Fibroblast of upper back skin (primary cell): ENCODE measurements around the gene SCGB3A2.
"Not testable (repeated sequence)": the region's sequence is repeated elsewhere in the genome, so short reads cannot be mapped to it uniquely, and the experiment has no call there.

Source experiments
- DNase-seq: peaks from one replicate; pipeline ENCODE4 v3.0.0-alpha.2; 2013

The SCGB3A2 gene

GRCh38 chr5:147863454-147864158 is 14.9 kb upstream of the SCGB3A2 start:
- DNase-seq: no peak

- no peak for DNase-seq
Measured at GRCh38 chr5:147869112-147869511, 9.4 kb upstream of the SCGB3A2 start.

DNA sequence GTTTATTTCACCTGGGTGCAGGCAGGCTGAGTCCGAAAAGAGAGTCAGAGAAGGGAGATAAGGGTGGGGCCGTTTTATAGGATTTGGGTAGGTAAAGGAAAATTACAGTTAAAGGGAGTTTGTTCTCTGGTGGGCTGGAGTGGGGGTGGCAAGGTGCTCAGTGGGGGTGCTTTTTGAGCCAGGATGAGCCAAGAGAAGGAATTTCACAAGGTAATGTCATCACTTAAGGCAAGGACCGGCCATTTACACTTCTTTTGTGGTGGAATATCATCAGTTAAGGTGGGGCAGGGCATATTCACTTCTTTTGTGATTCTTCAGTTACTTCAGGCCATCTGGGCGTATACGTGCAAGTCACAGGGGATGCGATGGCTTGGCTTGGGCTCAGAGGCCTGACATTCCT is 8.6 kb upstream of the SCGB3A2 start:
- not testable (repeated sequence) for DNase-seq

DNA sequence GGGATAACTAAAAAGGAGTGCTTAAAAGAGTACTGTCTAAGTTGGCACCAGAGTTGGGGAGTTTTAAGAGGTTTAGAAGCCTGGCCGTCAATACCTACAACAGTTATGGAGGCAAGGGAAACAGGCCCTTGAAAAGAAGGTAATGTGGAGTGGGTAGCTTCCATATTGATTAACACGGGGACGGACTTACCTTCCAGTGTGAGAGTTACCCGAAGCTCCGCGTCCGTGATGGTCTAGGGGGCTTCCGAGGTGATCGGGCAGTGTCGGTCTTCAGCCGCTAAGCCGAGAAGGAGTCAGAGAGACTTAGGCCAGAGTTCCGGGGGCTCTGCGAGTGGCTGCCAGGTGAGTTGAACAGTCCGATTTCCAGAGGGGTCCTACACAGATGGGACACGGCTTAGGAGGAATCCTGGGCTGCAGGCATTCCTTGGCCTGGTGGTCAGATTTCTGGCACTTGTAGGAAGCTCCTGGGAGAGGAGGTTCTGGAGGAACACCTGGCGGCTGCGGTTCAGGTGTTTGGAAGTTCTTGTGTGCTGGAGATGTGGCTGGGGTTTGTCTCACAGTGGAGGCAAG is 6.4 kb upstream of the SCGB3A2 start:
- not testable (repeated sequence) for DNase-seq

DNA sequence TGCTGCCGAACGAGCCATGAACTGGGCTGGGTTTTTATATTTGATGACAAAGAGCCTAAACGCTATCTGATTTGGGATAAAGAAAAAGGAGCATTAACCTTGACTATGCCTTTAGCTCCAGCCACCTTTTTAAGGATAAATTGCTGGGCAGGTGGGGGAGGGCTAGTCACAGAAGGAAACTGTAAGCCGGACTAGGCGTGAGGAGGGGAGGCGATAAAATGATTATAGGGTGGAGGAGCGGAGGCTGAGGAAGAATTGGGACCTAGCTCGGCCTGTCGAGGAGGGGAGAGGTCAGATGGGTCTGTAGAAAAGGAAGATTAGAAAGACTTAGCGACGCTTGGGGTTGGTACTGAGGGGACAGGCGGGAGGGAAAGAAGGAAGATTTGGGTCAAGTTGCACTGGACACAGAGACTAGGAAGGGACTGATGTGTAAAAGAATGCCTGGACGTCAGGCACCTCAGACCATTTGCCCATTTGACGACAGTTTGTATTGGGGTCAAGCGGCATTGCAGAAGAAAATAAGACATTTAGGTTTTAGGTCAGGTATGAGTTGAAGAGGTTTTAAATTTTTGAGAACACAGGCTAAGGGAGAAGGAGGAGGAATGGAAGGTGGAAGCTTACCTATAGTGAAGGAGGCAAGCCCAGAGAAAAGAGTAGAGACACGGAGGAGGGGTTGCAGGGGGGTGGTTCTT is 5.6 kb upstream of the SCGB3A2 start:
- not testable (repeated sequence) for DNase-seq

DNA sequence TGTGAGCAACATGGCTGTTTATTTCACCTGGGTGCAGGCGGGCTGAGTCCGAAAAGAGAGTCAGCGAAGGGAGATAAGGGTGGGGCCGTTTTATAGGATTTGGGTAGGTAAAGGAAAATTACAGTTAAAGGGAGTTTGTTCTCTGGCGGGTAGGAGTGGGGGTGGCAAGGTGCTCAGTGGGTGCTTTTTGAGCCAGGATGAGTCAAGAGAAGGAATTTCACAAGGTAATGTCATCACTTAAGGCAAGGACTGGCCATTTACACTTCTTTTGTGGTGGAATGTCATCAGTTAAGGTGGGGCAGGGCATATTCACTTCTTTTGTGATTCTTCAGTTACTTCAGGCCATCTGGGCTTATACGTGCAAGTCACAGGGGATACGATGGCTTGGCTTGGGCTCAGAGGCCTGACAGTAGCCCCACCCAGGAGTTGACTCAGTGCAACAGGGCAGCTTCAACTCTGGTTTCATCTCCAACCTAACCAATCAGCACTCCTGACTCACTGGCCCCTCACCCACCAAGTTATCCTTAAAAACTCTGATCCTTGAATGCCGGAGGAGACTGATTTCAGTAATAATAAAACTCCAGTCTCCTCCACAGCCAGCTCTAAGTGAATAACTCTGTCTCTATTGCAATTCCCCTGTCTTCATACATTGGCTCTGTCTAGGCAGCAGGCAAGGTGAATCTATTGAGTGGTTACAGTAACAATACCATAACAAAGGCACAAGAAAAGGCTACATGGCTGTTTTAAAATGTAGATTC is 4.2 kb upstream of the SCGB3A2 start:
- DNase-seq: not testable (repeated sequence)

DNA sequence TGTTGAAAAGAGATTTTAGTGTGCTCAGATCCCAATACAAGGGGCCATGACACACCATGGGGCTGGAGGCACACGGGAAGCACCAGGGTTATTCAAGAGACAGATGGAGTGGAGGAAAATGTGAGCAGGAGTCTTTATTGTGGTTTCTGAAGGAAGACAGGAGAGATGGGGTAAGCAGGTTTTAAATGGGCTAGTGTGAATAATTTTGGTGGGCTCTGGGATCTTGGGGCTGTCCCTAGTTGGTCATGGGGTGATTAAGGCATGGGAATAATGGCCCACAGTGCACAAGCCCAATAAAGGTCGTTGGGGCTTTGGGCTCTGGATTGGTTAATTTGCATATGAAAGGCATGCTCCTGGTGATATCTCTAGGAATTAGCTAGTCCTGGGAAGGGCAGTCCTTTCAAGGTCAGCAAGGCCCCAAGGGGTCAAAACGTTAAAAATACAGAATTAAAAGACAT is 3.6 kb upstream of the SCGB3A2 start:
- DNase-seq: no peak

GRCh38 chr5:147876141-147876540 is 2.4 kb upstream of the SCGB3A2 start:
- DNase-seq: no peak

DNA sequence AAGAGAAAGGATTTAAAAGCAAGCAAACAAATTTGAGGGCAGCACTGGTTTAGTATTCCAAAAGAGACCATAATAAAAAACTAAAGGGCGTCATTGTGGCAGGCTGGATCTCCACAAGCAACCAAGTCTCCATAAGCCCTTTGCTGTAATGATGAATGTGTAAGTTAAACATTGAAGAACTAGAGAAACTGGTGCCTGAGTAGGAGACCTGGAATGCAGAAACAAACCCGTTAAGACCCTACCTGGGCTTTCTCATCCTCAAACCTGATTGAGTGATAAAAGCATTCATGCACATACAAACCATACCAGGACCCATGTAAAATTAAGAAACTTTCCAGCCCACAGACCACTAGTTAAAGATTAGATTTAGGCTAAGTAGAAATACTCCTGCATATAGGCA is 1.9 kb upstream of the SCGB3A2 start:
- no peak for DNase-seq

DNA sequence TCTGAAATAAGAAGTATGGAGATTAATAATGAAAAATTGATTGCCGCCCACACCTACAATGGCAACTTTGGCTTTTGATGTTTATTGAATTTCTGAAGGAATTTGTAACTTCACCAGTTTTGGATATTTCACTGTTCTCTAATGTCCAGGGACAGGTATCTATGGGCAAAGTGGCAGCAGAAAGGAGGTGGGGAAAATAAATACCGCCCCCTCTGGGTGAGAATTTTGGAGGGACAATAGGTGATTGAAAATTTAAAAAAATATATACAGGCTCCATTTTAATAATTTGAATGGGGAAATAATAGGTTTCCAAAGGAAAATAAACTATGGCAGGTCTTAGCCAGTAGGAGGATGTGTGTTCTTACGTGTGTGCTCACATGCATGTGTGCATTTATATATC is 1.3 kb downstream of the SCGB3A2 start:
- DNase-seq: no peak

- DNase-seq: no peak
Measured at GRCh38 chr5:147880487-147880886, 2.0 kb downstream of the SCGB3A2 start.

DNA sequence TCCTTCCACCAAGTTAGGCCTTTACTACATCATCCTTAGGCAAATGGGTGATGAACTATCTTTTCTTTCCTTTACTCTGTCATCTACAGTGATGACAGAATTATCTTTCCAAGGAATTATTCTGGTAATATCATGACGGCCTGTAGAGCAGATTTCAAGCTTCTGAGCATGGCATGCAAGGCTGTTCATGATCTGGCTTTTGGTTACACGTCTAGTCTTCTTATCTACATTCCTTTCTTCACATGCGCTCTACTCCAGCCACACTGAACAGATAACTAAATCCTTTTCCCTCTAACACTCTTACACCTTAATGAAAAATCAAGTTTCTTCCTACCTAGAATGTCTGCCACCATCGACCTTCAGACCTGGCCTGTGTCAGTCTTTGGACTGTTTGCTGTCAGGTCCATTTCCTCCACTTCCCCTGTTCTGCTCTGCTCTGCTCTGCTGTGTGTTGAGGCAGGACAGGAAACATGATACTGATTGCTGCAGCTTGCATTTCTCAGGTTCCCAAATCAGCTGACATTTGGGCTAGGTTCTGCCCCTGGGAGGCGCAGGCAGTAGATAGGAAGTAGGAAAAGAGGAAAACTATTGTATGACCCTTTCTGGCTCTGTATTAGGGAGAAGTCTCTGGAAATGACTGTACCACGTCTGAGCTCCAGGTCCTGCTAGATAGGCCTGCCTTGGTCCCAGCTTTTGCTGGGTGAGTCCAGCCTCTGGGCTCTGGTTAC is 4.2 kb downstream of the SCGB3A2 start:
- no peak for DNase-seq

DNA sequence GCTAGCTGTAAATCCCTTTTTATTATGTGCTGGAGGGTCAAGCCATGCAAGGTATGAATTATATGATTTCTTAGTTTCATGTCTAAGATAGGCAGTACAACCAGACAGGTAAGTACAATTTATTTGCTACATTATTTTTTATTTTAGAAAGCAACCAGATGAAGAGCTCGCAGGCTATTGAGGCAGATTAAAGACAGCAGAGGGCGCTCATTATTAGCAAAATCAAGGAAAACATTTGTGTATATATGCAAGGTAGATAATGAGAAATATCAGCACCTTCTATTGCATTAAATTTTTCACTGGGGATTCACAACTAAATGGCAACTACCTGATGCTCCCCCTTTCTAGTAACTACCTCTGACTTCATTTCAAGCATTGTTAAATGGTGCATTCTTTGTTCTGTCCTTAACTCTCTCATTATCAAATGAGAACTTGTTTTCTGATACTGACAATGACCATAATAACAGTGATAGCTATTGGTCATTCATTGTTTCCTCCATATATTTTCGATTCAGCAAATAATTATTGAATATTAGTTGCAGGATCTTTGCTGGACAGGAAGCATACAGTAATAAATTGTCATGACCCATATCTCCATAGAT is 8.6 kb downstream of the SCGB3A2 start:
- DNase-seq: peak; percentile 10

DNA sequence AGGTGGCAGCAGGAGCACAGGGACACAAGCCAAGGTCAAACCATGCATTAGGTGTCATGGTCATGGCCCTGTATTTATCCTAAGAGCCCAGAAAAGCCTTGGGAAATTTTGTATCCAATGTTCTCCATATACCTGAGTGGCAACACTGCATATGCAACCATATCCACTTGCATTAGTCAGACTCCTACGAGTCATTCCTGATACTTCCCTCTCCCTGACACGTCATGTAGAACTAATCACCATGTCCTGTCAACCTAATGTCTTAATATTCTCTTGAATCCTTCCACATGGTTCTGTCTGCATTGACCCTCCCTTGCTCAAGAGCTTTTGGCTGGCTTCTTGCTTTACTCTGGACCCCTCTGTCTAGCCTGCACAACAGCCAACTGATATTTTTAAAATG is 9.4 kb downstream of the SCGB3A2 start:
- peak; percentile 25 for DNase-seq

DNA sequence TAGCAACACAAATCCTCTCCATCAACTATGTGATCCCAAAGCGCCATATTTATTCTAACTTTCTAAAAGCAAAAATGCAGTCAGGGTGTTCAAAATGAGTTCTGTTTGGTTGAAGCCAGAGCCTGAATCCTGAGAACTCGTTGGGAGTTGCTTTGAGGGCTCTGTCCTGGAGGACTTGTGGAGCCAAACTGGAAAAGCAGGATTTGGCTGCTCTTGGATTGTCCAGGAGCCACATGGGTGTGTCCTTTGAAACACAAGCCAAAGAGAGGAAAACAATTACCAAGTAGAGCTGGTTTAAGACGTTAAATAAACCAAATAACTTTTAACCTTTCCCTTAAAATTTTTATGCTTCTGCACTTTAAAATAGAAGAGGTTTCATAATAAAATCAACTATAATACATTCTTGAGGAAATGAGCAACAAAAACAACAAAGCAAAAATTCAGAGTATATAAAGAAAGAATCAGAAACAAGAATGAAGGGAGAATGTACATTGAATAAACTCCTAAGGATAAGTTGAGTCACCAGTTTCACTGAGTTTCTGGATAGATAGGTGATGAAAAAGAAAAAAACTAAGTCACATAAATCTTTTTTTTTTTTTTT is 14.3 kb downstream of the SCGB3A2 start:
- no peak for DNase-seq

DNA sequence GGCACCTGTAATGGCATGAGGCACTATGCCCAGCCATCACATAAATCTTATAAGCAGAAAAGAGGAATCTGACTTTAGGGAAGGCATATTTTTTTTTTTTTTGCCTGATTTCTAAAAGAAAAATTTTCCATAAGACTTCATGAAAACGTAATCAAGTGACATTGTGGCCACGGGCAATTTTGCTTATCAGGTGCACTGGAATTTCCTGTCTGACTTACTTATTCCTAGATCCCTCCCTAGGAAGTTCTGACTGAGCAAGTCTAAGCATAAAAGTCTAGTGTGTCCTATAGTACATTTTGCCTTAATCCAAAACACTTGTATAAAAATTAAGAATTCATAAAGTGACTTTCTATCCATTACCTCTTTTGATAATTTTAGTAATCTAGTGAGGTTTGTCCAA is 15.3 kb downstream of the SCGB3A2 start:
- DNase-seq: no peak

DNA sequence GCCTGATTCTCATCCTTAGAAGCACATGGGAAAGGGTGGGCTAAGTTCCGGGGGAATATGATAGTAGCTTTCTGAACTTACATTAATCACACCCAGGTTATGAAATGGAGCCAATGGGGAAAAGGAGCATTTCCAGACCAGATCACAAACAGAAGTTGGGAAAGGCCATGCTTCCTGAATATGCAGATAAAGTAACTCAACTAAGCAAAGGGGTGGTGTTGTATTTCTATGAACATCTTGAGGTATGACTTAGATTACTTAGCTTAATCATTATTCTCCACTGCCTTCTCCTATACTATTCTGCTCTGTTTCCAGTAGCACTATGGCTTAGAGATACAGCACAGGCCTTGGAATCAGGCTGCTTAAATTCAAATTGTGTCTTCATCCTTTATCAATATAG is 17.4 kb downstream of the SCGB3A2 start:
- no peak for DNase-seq

GRCh38 chr5:147898875-147899401 is 20.4 kb downstream of the SCGB3A2 start:
- no peak for DNase-seq

- DNase-seq: peak; percentile 45
Measured at GRCh38 chr5:147901599-147902039, 23.1 kb downstream of the SCGB3A2 start.

- DNase-seq: peak; percentile 7
Measured at GRCh38 chr5:147902609-147903115, 24.2 kb downstream of the SCGB3A2 start.

DNA sequence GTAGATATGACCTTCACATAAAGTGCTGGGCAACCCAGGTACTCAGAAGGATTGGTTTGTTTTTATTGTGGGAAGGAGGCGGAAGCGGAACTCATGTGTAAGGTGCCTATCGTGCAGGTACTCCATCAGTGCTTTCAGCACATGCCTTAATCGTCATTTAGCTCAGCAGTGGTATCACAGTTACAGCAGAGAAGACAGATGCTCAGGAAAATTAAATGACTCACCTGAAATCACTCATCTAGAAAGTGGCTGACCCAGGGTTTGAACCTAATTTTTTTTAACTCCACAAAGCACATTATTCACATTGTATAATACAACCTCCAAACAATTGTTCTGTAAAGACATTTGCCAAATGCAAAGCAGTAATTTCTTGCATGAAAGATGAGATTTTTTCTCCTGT is 25.6 kb downstream of the SCGB3A2 start:
- no peak for DNase-seq
